MCF 10A (cell line): ENCODE results near the gene INVS. TPM values are rescaled to one million over a fixed set of nuclear protein-coding genes. Genes with fewer than 3 reads are reported as not detected.

ENCODE experiments used
- BruUV-seq: library from RNA; stranded (reverse); fragments of 400-500 nt; replicated peaks from 2 replicates; lab custom pipeline; 2021; lab: Mats Ljungman, UMichigan
- CTCF ChIA-PET: fragments of 300-600 bp; sonication (Branson Sonifier 250); formaldehyde crosslinking; extraction: SDS; loops from one replicate; lab custom pipeline; 2021; ENCODE audit warnings: antibody characterized with exemption, inconsistent platforms; lab: Yijun Ruan, JAX
- POLR2A ChIA-PET: fragments of 300-600, 350-650 bp; sonication (Branson Sonifier 250); formaldehyde crosslinking; extraction: SDS; loops from one replicate; lab custom pipeline; 2020; ENCODE audit warnings: antibody characterized with exemption, inconsistent platforms; lab: Yijun Ruan, JAX
- DNase-seq: peaks from one replicate; pipeline ENCODE4 v3.0.0-alpha.2; 2018; ENCODE audit not compliant: unreplicated experiment
- H3K27ac Mint-ChIP-seq: one replicate; pipeline ENCODE4 v1.8.0; 2022; ENCODE audit warnings: mild to moderate bottlenecking, low read depth, mixed read lengths; ENCODE audit not compliant: unreplicated experiment
- H3K27me3 Mint-ChIP-seq: one replicate; pipeline ENCODE4 v1.8.0; 2022; ENCODE audit warnings: mixed read lengths; ENCODE audit not compliant: insufficient read depth, unreplicated experiment
- H3K36me3 Mint-ChIP-seq: one replicate; pipeline ENCODE4 v1.8.0; 2022; ENCODE audit warnings: mild to moderate bottlenecking, moderate library complexity, mixed read lengths; ENCODE audit not compliant: insufficient read depth, unreplicated experiment
- H3K4me1 Mint-ChIP-seq: one replicate; pipeline ENCODE4 v1.8.0; 2022; ENCODE audit warnings: mixed read lengths; ENCODE audit not compliant: insufficient read depth, unreplicated experiment
- H3K4me3 Mint-ChIP-seq: one replicate; pipeline ENCODE4 v1.8.0; 2022; ENCODE audit warnings: mild to moderate bottlenecking, moderate library complexity, mixed read lengths; ENCODE audit not compliant: unreplicated experiment
- H3K9me3 Mint-ChIP-seq: one replicate; pipeline ENCODE4 v1.8.0; 2022; ENCODE audit warnings: mixed read lengths; ENCODE audit not compliant: unreplicated experiment
- intact Hi-C: fragments of 100-400 bp; cut with micrococcal nuclease; formaldehyde crosslinking; loops from 2 replicates; pipeline ENCODE4 v1.14.1; 2022
- total RNA-seq: library from RNA; stranded (reverse); gene quantifications from 2 replicates; pipeline ENCODE4 v1.2.3, GENCODE V29; 2022
- TF ChIP-seq, protein P1 (sequence below): fragments of 200-600 bp; IDR thresholded peaks from one replicate; pipeline ENCODE4 v1.8.0; 2022; ENCODE audit warnings: antibody characterized with exemption, mild to moderate bottlenecking; ENCODE audit not compliant: unreplicated experiment

INVS gene
- total RNA-seq, 1 experiment from 2014 or later = 21.9 TPM

DNA sequence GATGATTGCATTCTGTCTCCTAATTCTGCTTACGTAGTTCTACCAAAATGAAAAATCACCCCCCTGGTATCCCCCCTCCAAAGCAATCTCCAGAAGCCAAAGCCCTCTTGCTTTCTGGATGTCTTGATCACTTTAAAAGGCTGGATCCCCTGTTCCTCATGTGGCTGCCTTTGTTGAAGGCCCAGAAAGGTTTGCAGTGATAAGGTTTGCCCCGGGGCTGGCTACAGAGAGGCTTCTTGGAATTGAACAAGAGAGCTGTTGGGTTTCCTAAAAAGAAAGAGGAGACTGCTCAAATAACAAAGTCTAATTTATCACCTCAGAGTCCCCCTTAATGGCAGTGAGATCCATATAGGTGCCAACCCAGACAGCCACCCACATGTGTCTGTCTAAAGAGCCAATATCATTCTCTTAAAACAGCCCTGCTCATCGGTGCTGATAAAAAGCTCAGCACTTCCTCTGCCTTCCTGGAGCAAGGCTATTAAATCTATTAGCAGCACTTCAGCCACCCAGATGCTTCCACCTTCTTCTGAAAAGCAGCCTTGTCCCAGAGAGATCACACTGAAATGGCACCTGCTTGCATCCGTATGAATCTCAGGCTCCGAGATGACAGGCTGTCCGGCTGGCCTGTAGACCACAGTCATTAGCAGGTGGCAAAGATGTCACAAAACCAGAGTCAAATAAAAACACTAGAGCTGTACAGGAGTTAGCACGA, 182.8 kb downstream of the INVS start:
- no peaks in the 10 kb centered on the region for H3K4me1 Mint-ChIP-seq
- CTCF ChIA-PET = interaction anchor here (0.6 to 0.8 kb wide), 4 partner anchors 13 to 1001 kb away, joined by 3 to 5 read pairs (median 4); no protein-coding TSS in a partner anchor
- H3K4me3 Mint-ChIP-seq = no peak overlapping the region
- no peak overlapping the region for H3K27ac Mint-ChIP-seq
- POLR2A ChIA-PET = no interaction called here
- no TSS peak for BruUV-seq
- no peak for DNase-seq
- intact Hi-C loops = no loop called here
- H3K9me3 Mint-ChIP-seq = peaks cover 13% of the 10 kb centered on the region
- peaks cover 37% of the 10 kb centered on the region for H3K36me3 Mint-ChIP-seq
- TF ChIP-seq, protein P1, sequence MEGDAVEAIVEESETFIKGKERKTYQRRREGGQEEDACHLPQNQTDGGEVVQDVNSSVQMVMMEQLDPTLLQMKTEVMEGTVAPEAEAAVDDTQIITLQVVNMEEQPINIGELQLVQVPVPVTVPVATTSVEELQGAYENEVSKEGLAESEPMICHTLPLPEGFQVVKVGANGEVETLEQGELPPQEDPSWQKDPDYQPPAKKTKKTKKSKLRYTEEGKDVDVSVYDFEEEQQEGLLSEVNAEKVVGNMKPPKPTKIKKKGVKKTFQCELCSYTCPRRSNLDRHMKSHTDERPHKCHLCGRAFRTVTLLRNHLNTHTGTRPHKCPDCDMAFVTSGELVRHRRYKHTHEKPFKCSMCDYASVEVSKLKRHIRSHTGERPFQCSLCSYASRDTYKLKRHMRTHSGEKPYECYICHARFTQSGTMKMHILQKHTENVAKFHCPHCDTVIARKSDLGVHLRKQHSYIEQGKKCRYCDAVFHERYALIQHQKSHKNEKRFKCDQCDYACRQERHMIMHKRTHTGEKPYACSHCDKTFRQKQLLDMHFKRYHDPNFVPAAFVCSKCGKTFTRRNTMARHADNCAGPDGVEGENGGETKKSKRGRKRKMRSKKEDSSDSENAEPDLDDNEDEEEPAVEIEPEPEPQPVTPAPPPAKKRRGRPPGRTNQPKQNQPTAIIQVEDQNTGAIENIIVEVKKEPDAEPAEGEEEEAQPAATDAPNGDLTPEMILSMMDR = no peak
- H3K27me3 Mint-ChIP-seq = no peaks in the 10 kb centered on the region

DNA sequence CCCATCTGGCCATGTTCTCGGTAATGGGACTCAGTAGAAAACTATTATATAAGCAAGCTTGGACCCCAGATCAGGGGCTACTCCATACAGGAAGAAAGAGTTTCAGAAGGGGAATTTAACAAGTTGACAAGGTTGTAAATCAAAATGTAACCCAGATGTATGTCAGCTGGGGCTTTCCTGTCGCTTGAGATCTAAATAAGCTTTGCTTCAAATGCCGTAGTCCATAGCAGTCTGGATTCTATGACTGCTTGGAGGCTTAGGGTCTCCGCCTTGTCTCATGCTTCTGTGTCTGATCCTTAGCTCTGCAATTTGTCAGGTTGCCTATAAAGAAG, 183.3 kb downstream of the INVS start:
- BruUV-seq = no TSS peak
- H3K4me1 Mint-ChIP-seq = no peaks in the 10 kb centered on the region
- no peaks in the 10 kb centered on the region for H3K27me3 Mint-ChIP-seq
- ChIA-PET POLR2A (no interaction called here), CTCF (interaction anchor here (0.6 to 0.9 kb wide), 3 partner anchors 42 to 1284 kb away, joined by 3 to 5 read pairs (median 3); no protein-coding TSS in a partner anchor)
- H3K9me3 Mint-ChIP-seq = peaks cover 13% of the 10 kb centered on the region
- intact Hi-C loops = no loop called here
- peaks cover 38% of the 10 kb centered on the region for H3K36me3 Mint-ChIP-seq
- TF ChIP-seq, protein P1 = no peak
- no peak for DNase-seq
- H3K27ac Mint-ChIP-seq = no peak overlapping the region
- no peak overlapping the region for H3K4me3 Mint-ChIP-seq

DNA sequence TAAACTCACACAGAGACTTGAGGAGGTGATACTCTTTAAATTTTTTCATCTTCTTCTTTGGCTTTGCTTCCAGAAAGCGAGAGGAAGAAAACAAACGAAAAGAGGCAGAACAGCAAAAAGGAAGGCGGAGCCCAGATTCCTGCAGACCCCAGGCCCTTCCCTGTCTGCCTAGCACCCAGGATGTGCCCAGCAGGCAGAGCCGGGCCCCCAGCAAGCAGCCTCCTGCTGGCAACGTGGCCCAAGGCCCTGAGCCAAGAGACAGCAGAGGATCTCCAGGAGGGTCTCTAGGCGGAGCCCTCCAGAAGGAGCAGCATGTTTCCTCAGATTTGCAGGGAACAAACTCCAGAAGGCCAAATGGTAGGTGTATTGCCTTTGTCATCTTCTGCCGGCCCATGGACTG, 185.2 kb downstream of the INVS start:
- intact Hi-C loops = no loop called here
- H3K4me3 Mint-ChIP-seq = no peak overlapping the region
- TF ChIP-seq, protein P1 = no peak
- POLR2A ChIA-PET = interaction anchor here (0.7 kb wide), 1 partner anchor 19 kb away, joined by 4 read pairs; no protein-coding TSS in a partner anchor
- peaks cover 44% of the 10 kb centered on the region for H3K36me3 Mint-ChIP-seq
- no TSS peak for BruUV-seq
- H3K4me1 Mint-ChIP-seq = no peaks in the 10 kb centered on the region
- H3K9me3 Mint-ChIP-seq = peaks cover 18% of the 10 kb centered on the region
- DNase-seq = no peak
- H3K27ac Mint-ChIP-seq = no peak overlapping the region
- CTCF ChIA-PET = interaction anchor here (1.9 kb wide), 1 partner anchor 41 kb away, joined by 5 read pairs; no protein-coding TSS in a partner anchor
- H3K27me3 Mint-ChIP-seq = no peaks in the 10 kb centered on the region

DNA sequence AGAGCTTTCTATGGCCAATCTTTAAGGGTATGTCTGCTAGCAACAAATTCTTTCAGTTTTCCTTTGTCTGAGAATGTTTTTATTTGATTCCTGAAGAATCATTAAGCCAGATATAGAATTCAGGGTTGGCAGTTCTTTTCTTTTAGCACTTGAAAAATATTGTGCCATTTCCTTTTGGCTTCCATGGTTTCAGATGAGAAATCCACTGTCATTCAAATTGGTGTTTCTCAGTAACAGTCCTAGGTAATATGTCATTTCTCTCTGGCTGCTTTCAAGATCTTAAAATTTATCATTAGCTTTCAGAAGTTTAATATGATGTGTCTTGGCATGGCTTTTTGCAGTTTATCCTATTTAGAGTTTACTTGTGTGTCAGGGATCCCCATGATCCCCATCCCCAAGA, 186.0 kb downstream of the INVS start:
- ChIA-PET POLR2A (no interaction called here), CTCF (interaction anchor here (1.4 to 1.9 kb wide), 2 partner anchors 40 to 47 kb away, joined by 3 to 5 read pairs; no protein-coding TSS in a partner anchor)
- Mint-ChIP-seq H3K36me3 (peaks cover 50% of the 10 kb centered on the region), H3K27me3 (no peaks in the 10 kb centered on the region), H3K27ac (no peak overlapping the region), H3K9me3 (peaks cover 21% of the 10 kb centered on the region), H3K4me3 (no peak overlapping the region), H3K4me1 (no peaks in the 10 kb centered on the region)
- TF ChIP-seq, protein P1 = no peak
- BruUV-seq = no TSS peak
- intact Hi-C loops = no loop called here
- no peak for DNase-seq
